VCaP (cell line): ENCODE data around the gene LDLR.

Experiments used
- H3K27ac ChIP-seq: fragments of 450-650 bp; 2 replicates; pipeline ENCODE4 v1.5.1; 2017
- TF ChIP-seq, protein P1 (sequence below): fragments of 450-650 bp; conservative IDR thresholded peaks from 2 replicates; pipeline ENCODE4 v1.5.1; 2017; ENCODE audit warnings: mild to moderate bottlenecking, moderate library complexity

LDLR gene

GRCh38 chr19:11125994-11126685 is 36.9 kb downstream of the LDLR start:
- TF ChIP-seq, protein P1, sequence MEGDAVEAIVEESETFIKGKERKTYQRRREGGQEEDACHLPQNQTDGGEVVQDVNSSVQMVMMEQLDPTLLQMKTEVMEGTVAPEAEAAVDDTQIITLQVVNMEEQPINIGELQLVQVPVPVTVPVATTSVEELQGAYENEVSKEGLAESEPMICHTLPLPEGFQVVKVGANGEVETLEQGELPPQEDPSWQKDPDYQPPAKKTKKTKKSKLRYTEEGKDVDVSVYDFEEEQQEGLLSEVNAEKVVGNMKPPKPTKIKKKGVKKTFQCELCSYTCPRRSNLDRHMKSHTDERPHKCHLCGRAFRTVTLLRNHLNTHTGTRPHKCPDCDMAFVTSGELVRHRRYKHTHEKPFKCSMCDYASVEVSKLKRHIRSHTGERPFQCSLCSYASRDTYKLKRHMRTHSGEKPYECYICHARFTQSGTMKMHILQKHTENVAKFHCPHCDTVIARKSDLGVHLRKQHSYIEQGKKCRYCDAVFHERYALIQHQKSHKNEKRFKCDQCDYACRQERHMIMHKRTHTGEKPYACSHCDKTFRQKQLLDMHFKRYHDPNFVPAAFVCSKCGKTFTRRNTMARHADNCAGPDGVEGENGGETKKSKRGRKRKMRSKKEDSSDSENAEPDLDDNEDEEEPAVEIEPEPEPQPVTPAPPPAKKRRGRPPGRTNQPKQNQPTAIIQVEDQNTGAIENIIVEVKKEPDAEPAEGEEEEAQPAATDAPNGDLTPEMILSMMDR, result peak; percentile 81
- no peak overlapping the region for H3K27ac ChIP-seq

- H3K27ac ChIP-seq, result no peak overlapping the region
- TF ChIP-seq, protein P1, result no peak
Measured at GRCh38 chr19:11127905-11128304, 38.6 kb downstream of the LDLR start.

GRCh38 chr19:11130824-11131455 is 41.7 kb downstream of the LDLR start:
- peak overlapping the region; percentile 37; the same call in 1 of the 2 replicates for H3K27ac ChIP-seq
- TF ChIP-seq, protein P1, result peak; percentile 79

DNA sequence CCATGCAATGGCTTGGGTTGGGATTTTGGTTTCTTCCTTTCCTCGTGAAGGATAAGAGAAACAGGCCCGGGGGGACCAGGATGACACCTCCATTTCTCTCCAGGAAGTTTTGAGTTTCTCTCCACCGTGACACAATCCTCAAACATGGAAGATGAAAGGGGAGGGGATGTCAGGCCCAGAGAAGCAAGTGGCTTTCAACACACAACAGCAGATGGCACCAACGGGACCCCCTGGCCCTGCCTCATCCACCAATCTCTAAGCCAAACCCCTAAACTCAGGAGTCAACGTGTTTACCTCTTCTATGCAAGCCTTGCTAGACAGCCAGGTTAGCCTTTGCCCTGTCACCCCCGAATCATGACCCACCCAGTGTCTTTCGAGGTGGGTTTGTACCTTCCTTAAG is 42.2 kb downstream of the LDLR start:
- H3K27ac ChIP-seq, result peak overlapping the region; percentile 37; the same call in 1 of the 2 replicates
- TF ChIP-seq, protein P1, result no peak

GRCh38 chr19:11136400-11137101 is 47.3 kb downstream of the LDLR start:
- TF ChIP-seq, protein P1, result no peak
- H3K27ac ChIP-seq, result no peak overlapping the region

DNA sequence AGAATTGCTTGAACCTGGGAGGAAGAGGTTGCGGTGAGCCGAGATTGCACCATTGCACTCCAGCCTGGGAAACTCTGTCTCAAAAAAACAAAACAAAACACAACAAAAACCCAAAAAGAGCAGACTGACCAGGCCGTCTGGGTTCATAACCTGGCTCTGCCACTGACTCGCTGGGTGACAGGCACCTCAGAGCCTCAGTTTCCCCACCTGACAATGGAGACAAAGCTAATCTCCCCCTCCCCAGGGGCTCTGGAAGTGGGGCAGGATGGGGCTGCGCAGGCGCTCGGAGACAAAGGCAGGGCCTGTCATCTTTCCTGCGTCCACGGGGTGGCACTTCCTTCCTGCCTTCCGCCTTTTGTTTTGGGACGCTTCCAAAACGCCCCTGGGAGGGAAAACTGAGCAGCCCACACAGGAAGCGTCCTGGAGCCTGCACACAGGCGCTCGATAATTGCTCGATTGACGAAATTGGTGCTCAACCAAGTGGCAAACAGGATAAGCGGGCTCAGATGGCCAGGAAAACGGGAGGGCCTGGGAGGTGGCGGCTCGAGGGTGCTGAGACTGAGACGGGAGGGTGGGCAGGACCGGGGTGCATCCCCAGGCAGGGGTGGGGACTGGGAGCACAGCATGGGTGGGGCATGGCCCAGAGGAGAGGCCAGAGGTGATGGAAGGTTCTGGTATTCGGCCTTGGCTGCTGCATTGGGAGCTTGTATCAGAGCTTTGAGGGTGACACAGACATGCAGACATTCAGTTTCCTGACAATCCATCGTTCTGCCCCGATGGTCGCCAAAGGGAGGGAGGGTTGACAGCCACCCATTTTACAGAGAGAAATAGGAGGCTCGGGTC is 48.5 kb downstream of the LDLR start:
- TF ChIP-seq, protein P1, result peak; percentile 76
- peak overlapping the region; percentile 62 for H3K27ac ChIP-seq
